ENCODE data around the gene CIC. TPM values are rescaled to one million over a fixed set of nuclear protein-coding genes. Genes with fewer than 3 reads are reported as not detected.

CIC gene
- total RNA-seq, 4 donors from 2014 or later = 31.4 to 69.4 (median 49.0) TPM

- WGBS, 2 donors (ENCODE audit: low coverage in 1 of 2) = 79 to 81% methylated on average over 9 to 20 of the region's 22 CpGs
- H3K4me3 ChIP-seq = no peak overlapping the region
- no peaks in the 10 kb centered on the region for H3K36me3 ChIP-seq
- TF ChIP-seq POLR2A (IDR thresholded peaks at IDR 0.05) = no peak
- TF ChIP-seq, protein P1, sequence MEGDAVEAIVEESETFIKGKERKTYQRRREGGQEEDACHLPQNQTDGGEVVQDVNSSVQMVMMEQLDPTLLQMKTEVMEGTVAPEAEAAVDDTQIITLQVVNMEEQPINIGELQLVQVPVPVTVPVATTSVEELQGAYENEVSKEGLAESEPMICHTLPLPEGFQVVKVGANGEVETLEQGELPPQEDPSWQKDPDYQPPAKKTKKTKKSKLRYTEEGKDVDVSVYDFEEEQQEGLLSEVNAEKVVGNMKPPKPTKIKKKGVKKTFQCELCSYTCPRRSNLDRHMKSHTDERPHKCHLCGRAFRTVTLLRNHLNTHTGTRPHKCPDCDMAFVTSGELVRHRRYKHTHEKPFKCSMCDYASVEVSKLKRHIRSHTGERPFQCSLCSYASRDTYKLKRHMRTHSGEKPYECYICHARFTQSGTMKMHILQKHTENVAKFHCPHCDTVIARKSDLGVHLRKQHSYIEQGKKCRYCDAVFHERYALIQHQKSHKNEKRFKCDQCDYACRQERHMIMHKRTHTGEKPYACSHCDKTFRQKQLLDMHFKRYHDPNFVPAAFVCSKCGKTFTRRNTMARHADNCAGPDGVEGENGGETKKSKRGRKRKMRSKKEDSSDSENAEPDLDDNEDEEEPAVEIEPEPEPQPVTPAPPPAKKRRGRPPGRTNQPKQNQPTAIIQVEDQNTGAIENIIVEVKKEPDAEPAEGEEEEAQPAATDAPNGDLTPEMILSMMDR (IDR thresholded peaks at IDR 0.05) = no peak
- ATAC-seq = no peak
- H3K27me3 ChIP-seq = peaks cover 10% of the 10 kb centered on the region
- no peak overlapping the region for H3K27ac ChIP-seq
- H3K4me1 ChIP-seq = peaks cover 0 to 19% (median 11%) of the 10 kb centered on the region in 3 donors
- H3K9me3 ChIP-seq = no peaks in the 10 kb centered on the region
Measured at GRCh38 chr19:42306646-42307045, 37.6 kb downstream of the CIC start.

DNA sequence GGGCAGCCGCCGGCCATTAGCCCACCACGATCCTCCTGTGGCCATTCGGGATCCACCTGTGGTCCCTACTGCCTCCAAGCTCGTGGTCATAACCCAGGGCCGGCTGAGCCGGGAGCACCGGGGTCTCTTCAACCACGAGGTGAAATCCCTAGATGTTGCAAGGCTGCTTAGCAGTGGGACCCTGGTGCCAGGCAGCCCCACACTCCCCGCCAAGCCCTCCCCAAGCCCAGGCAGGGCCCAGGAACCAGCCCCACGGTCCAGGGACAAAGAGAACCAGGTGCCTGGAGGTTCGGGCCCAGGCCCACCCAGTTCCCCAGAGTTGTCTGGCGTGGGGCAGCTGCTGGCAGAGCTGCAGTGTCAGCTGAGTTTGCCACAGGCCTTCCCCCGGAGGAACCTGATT is 40.6 kb downstream of the CIC start:
- Histone ChIP-seq H3K36me3 (no peaks in the 10 kb centered on the region), H3K4me1 (peaks cover 0 to 19% (median 10%) of the 10 kb centered on the region in 3 donors), H3K27me3 (peaks cover 38% of the 10 kb centered on the region), H3K9me3 (no peaks in the 10 kb centered on the region), H3K4me3 (no peak overlapping the region), H3K27ac (no peak overlapping the region)
- no CpG with 5 or more reads among the region's 14 CpGs for WGBS, 2 donors (ENCODE audit: low coverage in 1 of 2)
- TF ChIP-seq, protein P1 (IDR thresholded peaks at IDR 0.05) = no peak
- TF ChIP-seq POLR2AphosphoS5 (IDR thresholded peaks at IDR 0.05) (no peak), EP300 (IDR thresholded peaks at IDR 0.05) (no peak), POLR2A (IDR thresholded peaks at IDR 0.05) (no peak)
- no peak for ATAC-seq

- Histone ChIP-seq H3K4me1 (peaks cover 0 to 19% (median 10%) of the 10 kb centered on the region in 3 donors), H3K36me3 (no peaks in the 10 kb centered on the region), H3K27ac (no peak overlapping the region), H3K27me3 (peaks cover 51% of the 10 kb centered on the region), H3K9me3 (no peaks in the 10 kb centered on the region), H3K4me3 (no peak overlapping the region)
- TF ChIP-seq, protein P1 (IDR thresholded peaks at IDR 0.05) = no peak
- TF ChIP-seq EP300 (IDR thresholded peaks at IDR 0.05) = no peak
- TF ChIP-seq POLR2A (IDR thresholded peaks at IDR 0.05) = no peak
- no peak for TF ChIP-seq POLR2AphosphoS5 (IDR thresholded peaks at IDR 0.05)
- 40% methylated on average over 2 of the region's 2 CpGs; no CpG with 5 or more reads in 1 of the 2 donors for whole genome bisulfite sequencing, 2 donors (ENCODE audit: low coverage in 1 of 2)
- ATAC-seq = no peak
Measured at GRCh38 chr19:42311657-42312056, 42.6 kb downstream of the CIC start.

- no peak overlapping the region for H3K4me3 ChIP-seq
- peaks cover 51% of the 10 kb centered on the region for H3K27me3 ChIP-seq
- no peaks in the 10 kb centered on the region for H3K9me3 ChIP-seq
Measured at GRCh38 chr19:42312370-42312769, 43.3 kb downstream of the CIC start.

More at GRCh38 chr19:42312370-42312769, 43.3 kb downstream of the CIC start:
- no peaks in the 10 kb centered on the region for H3K36me3 ChIP-seq
- H3K27ac ChIP-seq = no peak overlapping the region
- peaks cover 0 to 19% (median 10%) of the 10 kb centered on the region in 3 donors for H3K4me1 ChIP-seq
- 43% methylated on average over 1 of the region's 5 CpGs; no CpG with 5 or more reads in 1 of the 2 donors for WGBS, 2 donors (ENCODE audit: low coverage in 1 of 2)
- TF ChIP-seq EP300 (IDR thresholded peaks at IDR 0.05) (no peak), POLR2AphosphoS5 (IDR thresholded peaks at IDR 0.05) (no peak), POLR2A (IDR thresholded peaks at IDR 0.05) (no peak)
- TF ChIP-seq, protein P1 (IDR thresholded peaks at IDR 0.05) = no peak
- no peak for ATAC-seq
